HCT116 (cell line): ENCODE measurements around the gene NEURL1B.

Source experiments
- ELF1 ChIP-seq: IDR thresholded peaks from 2 replicates; pipeline ENCODE4 v1.6.1; 2012; ENCODE audit warnings: low read depth, borderline replicate concordance
- EZH2 ChIP-seq: fragments of 200-600 bp; sonication (generic); IDR thresholded peaks from 2 replicates; pipeline ENCODE4 v1.6.1; 2017; ENCODE audit warnings: antibody characterized with exemption, mixed run types
- FOSL1 ChIP-seq: IDR thresholded peaks from 2 replicates; pipeline ENCODE4 v1.6.1; 2012; ENCODE audit warnings: low read depth
- POLR2A ChIP-seq: IDR thresholded peaks from 2 replicates; pipeline ENCODE4 v1.7.0; 2011; ENCODE audit warnings: borderline replicate concordance; ENCODE audit not compliant: insufficient read depth, insufficient read length; ENCODE audit errors: extremely low read depth
- POLR2AphosphoS5 ChIP-seq: IDR thresholded peaks from 2 replicates; pipeline ENCODE4 v1.6.1; 2011; ENCODE audit warnings: mild to moderate bottlenecking, low read depth, low read length, moderate library complexity
- TF ChIP-seq, protein P1 (sequence below): IDR thresholded peaks from 2 replicates; pipeline ENCODE4 v1.6.1; 2012
- TF ChIP-seq, protein P2 (sequence below), 3 experiments: fragments of 200-600 bp in 1 of 3; sonication (generic) in 1 of 3; IDR thresholded peaks in 2 of 3; conservative IDR thresholded peaks in 1 of 3; 2 replicates each; pipeline ENCODE4 v1.5.1; 2012 to 2017; ENCODE audit warnings: low read depth in 2 of 3, low read length in 2 of 3, antibody characterized with exemption in 1 of 3, borderline replicate concordance in 1 of 3, control low read depth in 1 of 3, mild to moderate bottlenecking in 1 of 3, mixed read lengths in 1 of 3, mixed run types in 1 of 3, moderate library complexity in 1 of 3; ENCODE audit not compliant: insufficient read depth in 1 of 3
- TF ChIP-seq, protein P3 (sequence below): IDR thresholded peaks from 2 replicates; pipeline ENCODE4 v1.6.1; 2011; ENCODE audit warnings: mild to moderate bottlenecking, low read length, moderate library complexity; ENCODE audit not compliant: insufficient replicate concordance; ENCODE audit errors: extremely low read depth
- TF ChIP-seq, protein P4 (sequence below): IDR thresholded peaks from 2 replicates; pipeline ENCODE4 v1.6.1; 2012; ENCODE audit warnings: low read depth

DNA sequence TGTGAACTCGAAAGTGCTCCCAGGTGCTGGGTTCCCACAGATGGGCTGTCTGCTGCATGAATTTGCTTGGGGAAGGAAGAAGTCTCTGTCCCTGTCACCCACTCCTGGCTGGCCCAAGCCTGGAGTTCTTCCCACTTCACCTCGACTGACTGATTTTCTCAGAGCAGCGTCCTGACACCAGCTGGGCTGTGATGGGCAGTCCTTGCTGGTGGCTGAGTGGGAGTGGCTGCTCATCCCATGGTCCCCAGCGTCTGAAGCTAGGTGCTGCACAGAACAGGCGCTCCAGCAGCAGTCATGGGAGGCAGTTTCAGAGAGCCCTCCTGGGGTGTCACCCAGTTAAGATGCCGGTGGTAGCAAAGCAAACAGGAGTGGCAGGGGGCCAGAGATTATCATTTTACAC lies 10.1 kb upstream of the NEURL1B start:
- no peak for TF ChIP-seq POLR2AphosphoS5
- TF ChIP-seq ELF1: no peak
- TF ChIP-seq, protein P1, sequence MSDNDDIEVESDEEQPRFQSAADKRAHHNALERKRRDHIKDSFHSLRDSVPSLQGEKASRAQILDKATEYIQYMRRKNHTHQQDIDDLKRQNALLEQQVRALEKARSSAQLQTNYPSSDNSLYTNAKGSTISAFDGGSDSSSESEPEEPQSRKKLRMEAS: no peak
- TF ChIP-seq, protein P2, sequence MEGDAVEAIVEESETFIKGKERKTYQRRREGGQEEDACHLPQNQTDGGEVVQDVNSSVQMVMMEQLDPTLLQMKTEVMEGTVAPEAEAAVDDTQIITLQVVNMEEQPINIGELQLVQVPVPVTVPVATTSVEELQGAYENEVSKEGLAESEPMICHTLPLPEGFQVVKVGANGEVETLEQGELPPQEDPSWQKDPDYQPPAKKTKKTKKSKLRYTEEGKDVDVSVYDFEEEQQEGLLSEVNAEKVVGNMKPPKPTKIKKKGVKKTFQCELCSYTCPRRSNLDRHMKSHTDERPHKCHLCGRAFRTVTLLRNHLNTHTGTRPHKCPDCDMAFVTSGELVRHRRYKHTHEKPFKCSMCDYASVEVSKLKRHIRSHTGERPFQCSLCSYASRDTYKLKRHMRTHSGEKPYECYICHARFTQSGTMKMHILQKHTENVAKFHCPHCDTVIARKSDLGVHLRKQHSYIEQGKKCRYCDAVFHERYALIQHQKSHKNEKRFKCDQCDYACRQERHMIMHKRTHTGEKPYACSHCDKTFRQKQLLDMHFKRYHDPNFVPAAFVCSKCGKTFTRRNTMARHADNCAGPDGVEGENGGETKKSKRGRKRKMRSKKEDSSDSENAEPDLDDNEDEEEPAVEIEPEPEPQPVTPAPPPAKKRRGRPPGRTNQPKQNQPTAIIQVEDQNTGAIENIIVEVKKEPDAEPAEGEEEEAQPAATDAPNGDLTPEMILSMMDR (IDR thresholded peaks at IDR 0.05 in 2 of 3, conservative IDR thresholded peaks at IDR 0.05 in 1 of 3; ENCODE audit: borderline replicate concordance in 1 of 3, insufficient read depth in 1 of 3, low read depth in 2 of 3, low read length in 2 of 3): no peak
- TF ChIP-seq, protein P3, sequence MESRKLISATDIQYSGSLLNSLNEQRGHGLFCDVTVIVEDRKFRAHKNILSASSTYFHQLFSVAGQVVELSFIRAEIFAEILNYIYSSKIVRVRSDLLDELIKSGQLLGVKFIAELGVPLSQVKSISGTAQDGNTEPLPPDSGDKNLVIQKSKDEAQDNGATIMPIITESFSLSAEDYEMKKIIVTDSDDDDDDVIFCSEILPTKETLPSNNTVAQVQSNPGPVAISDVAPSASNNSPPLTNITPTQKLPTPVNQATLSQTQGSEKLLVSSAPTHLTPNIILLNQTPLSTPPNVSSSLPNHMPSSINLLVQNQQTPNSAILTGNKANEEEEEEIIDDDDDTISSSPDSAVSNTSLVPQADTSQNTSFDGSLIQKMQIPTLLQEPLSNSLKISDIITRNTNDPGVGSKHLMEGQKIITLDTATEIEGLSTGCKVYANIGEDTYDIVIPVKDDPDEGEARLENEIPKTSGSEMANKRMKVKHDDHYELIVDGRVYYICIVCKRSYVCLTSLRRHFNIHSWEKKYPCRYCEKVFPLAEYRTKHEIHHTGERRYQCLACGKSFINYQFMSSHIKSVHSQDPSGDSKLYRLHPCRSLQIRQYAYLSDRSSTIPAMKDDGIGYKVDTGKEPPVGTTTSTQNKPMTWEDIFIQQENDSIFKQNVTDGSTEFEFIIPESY: no peak
- TF ChIP-seq, protein P4, sequence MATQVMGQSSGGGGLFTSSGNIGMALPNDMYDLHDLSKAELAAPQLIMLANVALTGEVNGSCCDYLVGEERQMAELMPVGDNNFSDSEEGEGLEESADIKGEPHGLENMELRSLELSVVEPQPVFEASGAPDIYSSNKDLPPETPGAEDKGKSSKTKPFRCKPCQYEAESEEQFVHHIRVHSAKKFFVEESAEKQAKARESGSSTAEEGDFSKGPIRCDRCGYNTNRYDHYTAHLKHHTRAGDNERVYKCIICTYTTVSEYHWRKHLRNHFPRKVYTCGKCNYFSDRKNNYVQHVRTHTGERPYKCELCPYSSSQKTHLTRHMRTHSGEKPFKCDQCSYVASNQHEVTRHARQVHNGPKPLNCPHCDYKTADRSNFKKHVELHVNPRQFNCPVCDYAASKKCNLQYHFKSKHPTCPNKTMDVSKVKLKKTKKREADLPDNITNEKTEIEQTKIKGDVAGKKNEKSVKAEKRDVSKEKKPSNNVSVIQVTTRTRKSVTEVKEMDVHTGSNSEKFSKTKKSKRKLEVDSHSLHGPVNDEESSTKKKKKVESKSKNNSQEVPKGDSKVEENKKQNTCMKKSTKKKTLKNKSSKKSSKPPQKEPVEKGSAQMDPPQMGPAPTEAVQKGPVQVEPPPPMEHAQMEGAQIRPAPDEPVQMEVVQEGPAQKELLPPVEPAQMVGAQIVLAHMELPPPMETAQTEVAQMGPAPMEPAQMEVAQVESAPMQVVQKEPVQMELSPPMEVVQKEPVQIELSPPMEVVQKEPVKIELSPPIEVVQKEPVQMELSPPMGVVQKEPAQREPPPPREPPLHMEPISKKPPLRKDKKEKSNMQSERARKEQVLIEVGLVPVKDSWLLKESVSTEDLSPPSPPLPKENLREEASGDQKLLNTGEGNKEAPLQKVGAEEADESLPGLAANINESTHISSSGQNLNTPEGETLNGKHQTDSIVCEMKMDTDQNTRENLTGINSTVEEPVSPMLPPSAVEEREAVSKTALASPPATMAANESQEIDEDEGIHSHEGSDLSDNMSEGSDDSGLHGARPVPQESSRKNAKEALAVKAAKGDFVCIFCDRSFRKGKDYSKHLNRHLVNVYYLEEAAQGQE: no peak
- no peak for TF ChIP-seq FOSL1
- TF ChIP-seq POLR2A: no peak
- no peak for TF ChIP-seq EZH2
